ENCODE data around the gene ADCY7. TPM values are rescaled to one million over a fixed set of nuclear protein-coding genes. Genes with fewer than 3 reads are reported as not detected.

The ADCY7 gene
- total and polyA plus RNA-seq, 9 of the 15 experiments (the other 6 are each of a cell fraction or from before 2014, with no cell fraction given), result 2.3 to 108 (median 28.6) TPM

DNA sequence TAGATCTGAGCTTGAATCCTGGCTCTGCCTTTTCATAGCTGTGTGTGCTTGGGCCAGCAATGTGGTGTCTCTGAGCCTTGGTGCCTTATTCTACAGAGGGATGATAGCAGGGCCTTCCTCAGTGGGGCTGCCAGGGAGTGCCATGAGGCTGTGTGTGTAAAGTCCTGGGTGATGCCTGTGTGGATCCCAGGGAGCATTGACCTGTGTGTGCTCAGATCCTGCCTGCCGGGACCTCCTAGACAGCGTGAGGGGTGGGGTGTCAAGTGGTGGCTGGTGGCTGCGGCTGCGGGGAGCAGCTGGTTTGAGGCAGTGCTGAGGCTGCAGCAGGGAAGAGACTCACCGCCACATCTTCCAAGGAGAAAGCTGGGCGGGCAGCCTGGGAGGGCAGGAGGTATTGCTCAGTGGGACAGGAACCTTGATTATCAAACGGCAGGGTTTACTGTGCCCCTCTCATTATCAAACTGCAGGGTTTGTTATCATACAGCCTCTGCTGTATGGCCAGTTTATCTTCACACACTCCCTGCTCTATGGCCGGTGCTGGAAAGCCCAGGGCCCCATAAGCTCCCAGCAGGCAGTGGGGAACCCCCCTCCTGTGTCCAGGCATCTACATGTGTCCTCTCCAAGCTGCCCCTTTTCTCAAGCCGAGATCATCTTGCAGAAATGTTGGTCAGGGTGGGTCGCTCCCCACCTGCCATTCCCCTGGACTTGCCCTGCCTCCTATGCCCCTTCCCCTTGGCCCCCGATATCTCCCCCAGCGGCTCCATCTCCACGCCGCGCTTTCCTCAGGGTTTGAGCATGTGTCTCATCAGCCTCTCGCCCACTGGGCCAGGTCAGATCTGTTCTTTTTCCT, 3.1 kb upstream of the ADCY7 start (continued):
- TF ChIP-seq ZNF408 (CRISPR knock-in tag; IDR thresholded peaks at IDR 0.05; ENCODE audit: low read depth) (no peak), HNRNPUL1 (IDR thresholded peaks at IDR 0.05; ENCODE audit: low read length) (no peak), PBX2 (CRISPR knock-in tag; IDR thresholded peaks at IDR 0.05; ENCODE audit: low read depth) (no peak), PBX2 (tag; conservative IDR thresholded peaks at IDR 0.05; ENCODE audit: low read depth) (no peak), FOXK2 (conservative IDR thresholded peaks at IDR 0.05 in 1 of 2, IDR thresholded peaks at IDR 0.05 in 1 of 2; ENCODE audit: low read depth in 2 of 2) (no peak), NBN (IDR thresholded peaks at IDR 0.05; ENCODE audit: low read depth) (no peak), ZNF778 (CRISPR knock-in tag; IDR thresholded peaks at IDR 0.05) (no peak), HCFC1 (IDR thresholded peaks at IDR 0.05; ENCODE audit: low read depth, low read length) (no peak), MEF2D (tag; conservative IDR thresholded peaks at IDR 0.05; ENCODE audit: low read depth) (no peak), TCF7L2 (IDR thresholded peaks at IDR 0.05; ENCODE audit: low read depth, low read length) (no peak), ETS2 (tag; IDR thresholded peaks at IDR 0.05; ENCODE audit: borderline replicate concordance, poor library complexity, severe bottlenecking) (no peak), HDAC3 (IDR thresholded peaks at IDR 0.05; ENCODE audit: borderline replicate concordance, partially characterized antibody) (no peak), RAD51 (IDR thresholded peaks at IDR 0.05; ENCODE audit: borderline replicate concordance, low read depth) (no peak)
- TF ChIP-seq, protein P1, sequence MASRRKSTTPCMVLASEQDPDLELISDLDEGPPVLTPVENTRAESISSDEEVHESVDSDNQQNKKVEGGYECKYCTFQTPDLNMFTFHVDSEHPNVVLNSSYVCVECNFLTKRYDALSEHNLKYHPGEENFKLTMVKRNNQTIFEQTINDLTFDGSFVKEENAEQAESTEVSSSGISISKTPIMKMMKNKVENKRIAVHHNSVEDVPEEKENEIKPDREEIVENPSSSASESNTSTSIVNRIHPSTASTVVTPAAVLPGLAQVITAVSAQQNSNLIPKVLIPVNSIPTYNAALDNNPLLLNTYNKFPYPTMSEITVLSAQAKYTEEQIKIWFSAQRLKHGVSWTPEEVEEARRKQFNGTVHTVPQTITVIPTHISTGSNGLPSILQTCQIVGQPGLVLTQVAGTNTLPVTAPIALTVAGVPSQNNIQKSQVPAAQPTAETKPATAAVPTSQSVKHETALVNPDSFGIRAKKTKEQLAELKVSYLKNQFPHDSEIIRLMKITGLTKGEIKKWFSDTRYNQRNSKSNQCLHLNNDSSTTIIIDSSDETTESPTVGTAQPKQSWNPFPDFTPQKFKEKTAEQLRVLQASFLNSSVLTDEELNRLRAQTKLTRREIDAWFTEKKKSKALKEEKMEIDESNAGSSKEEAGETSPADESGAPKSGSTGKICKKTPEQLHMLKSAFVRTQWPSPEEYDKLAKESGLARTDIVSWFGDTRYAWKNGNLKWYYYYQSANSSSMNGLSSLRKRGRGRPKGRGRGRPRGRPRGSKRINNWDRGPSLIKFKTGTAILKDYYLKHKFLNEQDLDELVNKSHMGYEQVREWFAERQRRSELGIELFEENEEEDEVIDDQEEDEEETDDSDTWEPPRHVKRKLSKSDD (conservative IDR thresholded peaks at IDR 0.05; ENCODE audit: low read length), result no peak
- TF ChIP-seq, protein P2, sequence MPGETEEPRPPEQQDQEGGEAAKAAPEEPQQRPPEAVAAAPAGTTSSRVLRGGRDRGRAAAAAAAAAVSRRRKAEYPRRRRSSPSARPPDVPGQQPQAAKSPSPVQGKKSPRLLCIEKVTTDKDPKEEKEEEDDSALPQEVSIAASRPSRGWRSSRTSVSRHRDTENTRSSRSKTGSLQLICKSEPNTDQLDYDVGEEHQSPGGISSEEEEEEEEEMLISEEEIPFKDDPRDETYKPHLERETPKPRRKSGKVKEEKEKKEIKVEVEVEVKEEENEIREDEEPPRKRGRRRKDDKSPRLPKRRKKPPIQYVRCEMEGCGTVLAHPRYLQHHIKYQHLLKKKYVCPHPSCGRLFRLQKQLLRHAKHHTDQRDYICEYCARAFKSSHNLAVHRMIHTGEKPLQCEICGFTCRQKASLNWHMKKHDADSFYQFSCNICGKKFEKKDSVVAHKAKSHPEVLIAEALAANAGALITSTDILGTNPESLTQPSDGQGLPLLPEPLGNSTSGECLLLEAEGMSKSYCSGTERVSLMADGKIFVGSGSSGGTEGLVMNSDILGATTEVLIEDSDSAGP (CRISPR knock-in tag; IDR thresholded peaks at IDR 0.05), result no peak
- TF ChIP-seq, protein P3, sequence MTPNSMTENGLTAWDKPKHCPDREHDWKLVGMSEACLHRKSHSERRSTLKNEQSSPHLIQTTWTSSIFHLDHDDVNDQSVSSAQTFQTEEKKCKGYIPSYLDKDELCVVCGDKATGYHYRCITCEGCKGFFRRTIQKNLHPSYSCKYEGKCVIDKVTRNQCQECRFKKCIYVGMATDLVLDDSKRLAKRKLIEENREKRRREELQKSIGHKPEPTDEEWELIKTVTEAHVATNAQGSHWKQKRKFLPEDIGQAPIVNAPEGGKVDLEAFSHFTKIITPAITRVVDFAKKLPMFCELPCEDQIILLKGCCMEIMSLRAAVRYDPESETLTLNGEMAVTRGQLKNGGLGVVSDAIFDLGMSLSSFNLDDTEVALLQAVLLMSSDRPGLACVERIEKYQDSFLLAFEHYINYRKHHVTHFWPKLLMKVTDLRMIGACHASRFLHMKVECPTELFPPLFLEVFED (CRISPR knock-in tag; conservative IDR thresholded peaks at IDR 0.05), result no peak
- TF ChIP-seq, protein P4, sequence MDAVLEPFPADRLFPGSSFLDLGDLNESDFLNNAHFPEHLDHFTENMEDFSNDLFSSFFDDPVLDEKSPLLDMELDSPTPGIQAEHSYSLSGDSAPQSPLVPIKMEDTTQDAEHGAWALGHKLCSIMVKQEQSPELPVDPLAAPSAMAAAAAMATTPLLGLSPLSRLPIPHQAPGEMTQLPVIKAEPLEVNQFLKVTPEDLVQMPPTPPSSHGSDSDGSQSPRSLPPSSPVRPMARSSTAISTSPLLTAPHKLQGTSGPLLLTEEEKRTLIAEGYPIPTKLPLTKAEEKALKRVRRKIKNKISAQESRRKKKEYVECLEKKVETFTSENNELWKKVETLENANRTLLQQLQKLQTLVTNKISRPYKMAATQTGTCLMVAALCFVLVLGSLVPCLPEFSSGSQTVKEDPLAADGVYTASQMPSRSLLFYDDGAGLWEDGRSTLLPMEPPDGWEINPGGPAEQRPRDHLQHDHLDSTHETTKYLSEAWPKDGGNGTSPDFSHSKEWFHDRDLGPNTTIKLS (IDR thresholded peaks at IDR 0.05; ENCODE audit: borderline replicate concordance, low read depth), result no peak
